CD4-positive, CD25-positive, alpha-beta regulatory T cell (primary cell): ENCODE data around the gene MYOM1. TPM values are rescaled to one million over a fixed set of nuclear protein-coding genes. Genes with fewer than 3 reads are reported as not detected.
A peak's percentile ranks its signal among the peaks of the same experiment; 100 is the strongest.

Experiments used
- ATAC-seq, 2 donors: fragments of 150-1000 bp; cut with Tn5 transposase; one replicate each; pipeline ENCODE4 v1.10.0; 2021; ENCODE audit warnings: low read depth in 2 of 2, moderate number of reproducible peaks in 2 of 2, moderate library complexity in 1 of 2
- DNase-seq, 3 donors: peaks; one replicate each; pipeline versions ENCODE4 v3.0.0 to v3.0.0-alpha.2; 2012 to 2022; ENCODE audit warnings: mixed read lengths in 1 of 3
- H3K27ac ChIP-seq: one replicate; pipeline ENCODE4 v1.7.0; 2013; ENCODE audit warnings: mild to moderate bottlenecking, low read length; ENCODE audit not compliant: insufficient read depth, poor library complexity, severe bottlenecking
- H3K27me3 ChIP-seq: one replicate; pipeline ENCODE4 v1.7.0; 2013; ENCODE audit warnings: low read length; ENCODE audit not compliant: control insufficient read depth, insufficient read depth
- H3K36me3 ChIP-seq: one replicate; pipeline ENCODE4 v1.7.0; 2013; ENCODE audit warnings: mild to moderate bottlenecking, low read length, moderate library complexity; ENCODE audit not compliant: control insufficient read depth, insufficient read depth
- H3K4me1 ChIP-seq: 2 replicates; pipeline ENCODE4 v1.7.0; 2013; ENCODE audit warnings: mild to moderate bottlenecking, low read length; ENCODE audit not compliant: insufficient read depth, control insufficient read depth, poor library complexity, severe bottlenecking
- H3K4me3 ChIP-seq: one replicate; pipeline ENCODE4 v1.7.0; 2013; ENCODE audit warnings: low read depth, mild to moderate bottlenecking, low read length, moderate library complexity
- H3K9me3 ChIP-seq, 2 experiments: 1 replicate in 1 of 2; 2 replicates in 1 of 2; pipeline ENCODE4 v1.7.0; 2013; ENCODE audit warnings: low read length in 2 of 2, mild to moderate bottlenecking in 1 of 2, moderate library complexity in 1 of 2; ENCODE audit not compliant: control insufficient read depth in 2 of 2
- H3K27ac Mint-ChIP-seq, 3 donors: one replicate each; pipeline ENCODE4 v1.8.0; 2020 to 2022; ENCODE audit warnings: mild to moderate bottlenecking in 3 of 3, mixed read lengths in 3 of 3, moderate library complexity in 2 of 3
- H3K27me3 Mint-ChIP-seq: one replicate; pipeline ENCODE4 v1.8.0; 2022; ENCODE audit warnings: mild to moderate bottlenecking, mixed read lengths
- H3K36me3 Mint-ChIP-seq: one replicate; pipeline ENCODE4 v1.8.0; 2020; ENCODE audit warnings: mixed read lengths
- H3K4me1 Mint-ChIP-seq, 4 donors: one replicate each; pipeline ENCODE4 v1.8.0; 2020 to 2022; ENCODE audit warnings: mixed read lengths in 4 of 4, mild to moderate bottlenecking in 1 of 4
- H3K4me3 Mint-ChIP-seq, 4 donors: one replicate each; pipeline ENCODE4 v1.8.0; 2020 to 2022; ENCODE audit warnings: mild to moderate bottlenecking in 4 of 4, mixed read lengths in 4 of 4, moderate library complexity in 3 of 4
- H3K9me3 Mint-ChIP-seq, 7 donors: one replicate each; pipeline ENCODE4 v1.8.0; 2020 to 2022; ENCODE audit warnings: mixed read lengths in 7 of 7, mild to moderate bottlenecking in 3 of 7, moderate library complexity in 2 of 7
- polyA plus RNA-seq, 4 donors: library from polyadenylated mRNA; unstranded; fragments of 300-500 nt; fragmentation: Illumina TruSeq; gene quantifications; one replicate each; pipeline ENCODE4 v1.2.3, GENCODE V29; 2021
- total RNA-seq: library from RNA; stranded (reverse); gene quantifications from one replicate; pipeline ENCODE4 v1.2.3, GENCODE V29; 2022

MYOM1 gene
- total and polyA plus RNA-seq, 5 donors from 2014 or later, result 0.03 to 1.4 (median 0.49) TPM

- Histone ChIP-seq H3K36me3 (no peaks in the 10 kb centered on the region), H3K4me3 (no peak overlapping the region), H3K4me1 (no peaks in the 10 kb centered on the region), H3K27ac (no peak overlapping the region), H3K9me3 (no peaks in the 10 kb centered on the region), H3K27me3 (no peaks in the 10 kb centered on the region)
- Mint-ChIP-seq H3K4me3 (no peak overlapping the region), H3K27ac (no peak overlapping the region), H3K4me1 (peaks cover 0 to 9% (median under 1%) of the 10 kb centered on the region in 4 donors), H3K9me3 (no peaks in the 10 kb centered on the region), H3K27me3 (no peaks in the 10 kb centered on the region), H3K36me3 (no peaks in the 10 kb centered on the region)
- DNase-seq, result no peak
- no peak for ATAC-seq
Observed at GRCh38 chr18:3044931-3045698, 174.7 kb downstream of the MYOM1 start.

- H3K27ac Mint-ChIP-seq, result no peak overlapping the region
- H3K4me3 ChIP-seq, result no peak overlapping the region
- H3K4me1 ChIP-seq, result peaks cover 4% of the 10 kb centered on the region
- peaks cover 4 to 10% (median 7%) of the 10 kb centered on the region in 4 donors for H3K4me1 Mint-ChIP-seq
- no peaks in the 10 kb centered on the region for H3K9me3 ChIP-seq
- ATAC-seq (no peak), DNase-seq (no peak)
- H3K9me3 Mint-ChIP-seq, result peaks cover 0 to 2% (median 0%) of the 10 kb centered on the region in 7 donors
- H3K36me3 ChIP-seq, result no peaks in the 10 kb centered on the region
- H3K27me3 ChIP-seq, result no peaks in the 10 kb centered on the region
- no peak overlapping the region for H3K27ac ChIP-seq
- H3K36me3 Mint-ChIP-seq, result no peaks in the 10 kb centered on the region
- no peak overlapping the region for H3K4me3 Mint-ChIP-seq
- peaks cover 4% of the 10 kb centered on the region for H3K27me3 Mint-ChIP-seq
Observed at GRCh38 chr18:3042379-3042778, 177.4 kb downstream of the MYOM1 start.

GRCh38 chr18:3041843-3042242 is 177.9 kb downstream of the MYOM1 start:
- no peak overlapping the region for H3K4me3 ChIP-seq
- Mint-ChIP-seq H3K4me3 (no peak overlapping the region), H3K9me3 (peaks cover 0 to 2% (median 0%) of the 10 kb centered on the region in 7 donors), H3K27ac (peak overlapping the region in 1 of 3 donors; percentile 86), H3K27me3 (peaks cover 4% of the 10 kb centered on the region), H3K36me3 (no peaks in the 10 kb centered on the region), H3K4me1 (peaks cover 5 to 11% (median 8%) of the 10 kb centered on the region in 4 donors)
- no peak overlapping the region for H3K27ac ChIP-seq
- H3K27me3 ChIP-seq, result no peaks in the 10 kb centered on the region
- H3K36me3 ChIP-seq, result no peaks in the 10 kb centered on the region
- H3K9me3 ChIP-seq, result no peaks in the 10 kb centered on the region
- H3K4me1 ChIP-seq, result peaks cover 6% of the 10 kb centered on the region
- DNase-seq (no peak), ATAC-seq (no peak)

GRCh38 chr18:3040881-3041280 is 178.9 kb downstream of the MYOM1 start:
- no peak overlapping the region for H3K27ac ChIP-seq
- Mint-ChIP-seq H3K36me3 (no peaks in the 10 kb centered on the region), H3K4me3 (no peak overlapping the region), H3K27me3 (peaks cover 4% of the 10 kb centered on the region), H3K27ac (no peak overlapping the region), H3K4me1 (peaks cover 5 to 11% (median 6%) of the 10 kb centered on the region in 4 donors), H3K9me3 (peaks cover 0 to 2% (median 0%) of the 10 kb centered on the region in 7 donors)
- H3K4me3 ChIP-seq, result no peak overlapping the region
- H3K36me3 ChIP-seq, result no peaks in the 10 kb centered on the region
- DNase-seq (no peak), ATAC-seq (no peak)
- H3K9me3 ChIP-seq, result no peaks in the 10 kb centered on the region
- H3K4me1 ChIP-seq, result peaks cover 6% of the 10 kb centered on the region
- H3K27me3 ChIP-seq, result no peaks in the 10 kb centered on the region

- DNase-seq (no peak), ATAC-seq (no peak)
- Histone ChIP-seq H3K4me1 (peaks cover 6% of the 10 kb centered on the region), H3K27ac (no peak overlapping the region), H3K36me3 (no peaks in the 10 kb centered on the region), H3K4me3 (no peak overlapping the region), H3K27me3 (no peaks in the 10 kb centered on the region), H3K9me3 (no peaks in the 10 kb centered on the region)
- H3K9me3 Mint-ChIP-seq, result peaks cover 0 to 2% (median 0%) of the 10 kb centered on the region in 7 donors
- H3K4me3 Mint-ChIP-seq, result no peak overlapping the region
- H3K4me1 Mint-ChIP-seq, result peaks cover 5 to 11% (median 6%) of the 10 kb centered on the region in 4 donors
- H3K27ac Mint-ChIP-seq, result no peak overlapping the region
- H3K36me3 Mint-ChIP-seq, result no peaks in the 10 kb centered on the region
- peaks cover 4% of the 10 kb centered on the region for H3K27me3 Mint-ChIP-seq
Observed at GRCh38 chr18:3040173-3040572, 179.6 kb downstream of the MYOM1 start.

- peak overlapping the region in 2 of 3 donors; percentile 51 to 56 for H3K27ac Mint-ChIP-seq
- Histone ChIP-seq H3K4me3 (peak overlapping the region; percentile 1), H3K9me3 (no peaks in the 10 kb centered on the region), H3K36me3 (no peaks in the 10 kb centered on the region), H3K27ac (no peak overlapping the region), H3K27me3 (no peaks in the 10 kb centered on the region), H3K4me1 (peaks cover 6% of the 10 kb centered on the region)
- H3K36me3 Mint-ChIP-seq, result no peaks in the 10 kb centered on the region
- peak; percentile 40 to 59 for ATAC-seq
- peak in 1 of 3 donors; percentile 60 for DNase-seq
- H3K4me1 Mint-ChIP-seq, result peaks cover 5 to 11% (median 6%) of the 10 kb centered on the region in 4 donors
- peaks cover 0 to 2% (median 0%) of the 10 kb centered on the region in 7 donors for H3K9me3 Mint-ChIP-seq
- no peak overlapping the region for H3K4me3 Mint-ChIP-seq
- peaks cover 4% of the 10 kb centered on the region for H3K27me3 Mint-ChIP-seq
Observed at GRCh38 chr18:3037423-3037915, 182.3 kb downstream of the MYOM1 start.

- Mint-ChIP-seq H3K4me1 (peaks cover 5 to 11% (median 6%) of the 10 kb centered on the region in 4 donors), H3K4me3 (no peak overlapping the region), H3K9me3 (peaks cover 0 to 2% (median 0%) of the 10 kb centered on the region in 7 donors), H3K27ac (no peak overlapping the region), H3K36me3 (no peaks in the 10 kb centered on the region), H3K27me3 (peaks cover 9% of the 10 kb centered on the region)
- Histone ChIP-seq H3K4me1 (peaks cover 6% of the 10 kb centered on the region), H3K9me3 (no peaks in the 10 kb centered on the region), H3K27me3 (no peaks in the 10 kb centered on the region), H3K4me3 (no peak overlapping the region), H3K36me3 (no peaks in the 10 kb centered on the region), H3K27ac (no peak overlapping the region)
- ATAC-seq (no peak), DNase-seq (no peak)
Observed at GRCh38 chr18:3036108-3036507, 183.7 kb downstream of the MYOM1 start.
